ENCODE data around the gene MPPED2. TPM values are rescaled to one million over a fixed set of nuclear protein-coding genes. Genes with fewer than 3 reads are reported as not detected.

MPPED2 gene
- total and polyA plus RNA-seq, 2 of the 13 experiments (the other 11 are each of a cell fraction or from before 2014, with no cell fraction given) = not detected

DNA sequence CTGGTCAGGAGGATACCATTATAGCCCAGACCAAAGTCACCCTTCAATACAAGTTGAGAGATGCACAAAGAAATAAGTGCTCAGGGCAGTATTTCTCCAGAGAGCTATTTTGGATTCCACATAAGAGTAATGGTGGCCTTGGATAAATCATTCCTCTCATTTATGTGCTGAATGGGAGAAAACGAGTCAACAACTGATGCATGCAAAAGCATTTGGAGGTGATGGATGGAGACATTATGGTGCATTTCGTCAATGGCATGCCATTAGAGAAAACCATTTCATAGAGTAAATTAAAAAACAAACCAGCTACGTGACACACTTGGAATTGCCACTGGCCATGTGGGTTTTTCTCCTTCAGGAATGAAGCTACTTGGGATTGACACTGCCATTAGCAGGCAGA is 182.0 kb downstream of the MPPED2 start (continued):
- TF ChIP-seq, protein P1, sequence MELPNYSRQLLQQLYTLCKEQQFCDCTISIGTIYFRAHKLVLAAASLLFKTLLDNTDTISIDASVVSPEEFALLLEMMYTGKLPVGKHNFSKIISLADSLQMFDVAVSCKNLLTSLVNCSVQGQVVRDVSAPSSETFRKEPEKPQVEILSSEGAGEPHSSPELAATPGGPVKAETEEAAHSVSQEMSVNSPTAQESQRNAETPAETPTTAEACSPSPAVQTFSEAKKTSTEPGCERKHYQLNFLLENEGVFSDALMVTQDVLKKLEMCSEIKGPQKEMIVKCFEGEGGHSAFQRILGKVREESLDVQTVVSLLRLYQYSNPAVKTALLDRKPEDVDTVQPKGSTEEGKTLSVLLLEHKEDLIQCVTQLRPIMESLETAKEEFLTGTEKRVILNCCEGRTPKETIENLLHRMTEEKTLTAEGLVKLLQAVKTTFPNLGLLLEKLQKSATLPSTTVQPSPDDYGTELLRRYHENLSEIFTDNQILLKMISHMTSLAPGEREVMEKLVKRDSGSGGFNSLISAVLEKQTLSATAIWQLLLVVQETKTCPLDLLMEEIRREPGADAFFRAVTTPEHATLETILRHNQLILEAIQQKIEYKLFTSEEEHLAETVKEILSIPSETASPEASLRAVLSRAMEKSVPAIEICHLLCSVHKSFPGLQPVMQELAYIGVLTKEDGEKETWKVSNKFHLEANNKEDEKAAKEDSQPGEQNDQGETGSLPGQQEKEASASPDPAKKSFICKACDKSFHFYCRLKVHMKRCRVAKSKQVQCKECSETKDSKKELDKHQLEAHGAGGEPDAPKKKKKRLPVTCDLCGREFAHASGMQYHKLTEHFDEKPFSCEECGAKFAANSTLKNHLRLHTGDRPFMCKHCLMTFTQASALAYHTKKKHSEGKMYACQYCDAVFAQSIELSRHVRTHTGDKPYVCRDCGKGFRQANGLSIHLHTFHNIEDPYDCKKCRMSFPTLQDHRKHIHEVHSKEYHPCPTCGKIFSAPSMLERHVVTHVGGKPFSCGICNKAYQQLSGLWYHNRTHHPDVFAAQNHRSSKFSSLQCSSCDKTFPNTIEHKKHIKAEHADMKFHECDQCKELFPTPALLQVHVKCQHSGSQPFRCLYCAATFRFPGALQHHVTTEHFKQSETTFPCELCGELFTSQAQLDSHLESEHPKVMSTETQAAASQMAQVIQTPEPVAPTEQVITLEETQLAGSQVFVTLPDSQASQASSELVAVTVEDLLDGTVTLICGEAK (IDR thresholded peaks at IDR 0.05) = no peak
- TF ChIP-seq, protein P1 (CRISPR knock-in tag; IDR thresholded peaks at IDR 0.05) = no peak
- no peak for TF ChIP-seq TMF1 (CRISPR knock-in tag; IDR thresholded peaks at IDR 0.05; ENCODE audit: low read depth)
- no peak for TF ChIP-seq SSRP1 (CRISPR knock-in tag; IDR thresholded peaks at IDR 0.05)
- TF ChIP-seq RBM39 (IDR thresholded peaks at IDR 0.05; ENCODE audit: low read depth, low read length, poor library complexity, severe bottlenecking) = no peak
- no peak for TF ChIP-seq ZNF598 (CRISPR knock-in tag; IDR thresholded peaks at IDR 0.05; ENCODE audit: borderline replicate concordance)
- TF ChIP-seq ZFP41 (CRISPR knock-in tag; IDR thresholded peaks at IDR 0.05; ENCODE audit: borderline replicate concordance) = no peak
- no peak for TF ChIP-seq SIN3B (IDR thresholded peaks at IDR 0.05; ENCODE audit: low read length)
- TF ChIP-seq ZNF75D (CRISPR knock-in tag; IDR thresholded peaks at IDR 0.05; ENCODE audit: borderline replicate concordance) = no peak
